Keratinocyte (primary cell): ENCODE measurements around the gene TMF1.

ENCODE experiments used
- CTCF ChIP-seq, 3 experiments: IDR thresholded peaks in 1 of 3; conservative IDR thresholded peaks in 1 of 3; optimal IDR thresholded peaks in 1 of 3; 2 replicates in 2 of 3; 3 replicates in 1 of 3; pipeline versions ENCODE3 to v1.5.1; 2011; ENCODE audit warnings: low read length in 3 of 3, mild to moderate bottlenecking in 3 of 3, moderate library complexity in 2 of 3, control low read depth in 1 of 3, inconsistent platforms in 1 of 3; ENCODE audit not compliant: insufficient read depth in 2 of 3; ENCODE audit errors: extremely low read depth in 1 of 3
- EZH2 ChIP-seq: IDR thresholded peaks from one replicate; pipeline ENCODE4 v1.6.1; 2012; ENCODE audit warnings: inconsistent platforms, mild to moderate bottlenecking, low read length, moderate library complexity

DNA sequence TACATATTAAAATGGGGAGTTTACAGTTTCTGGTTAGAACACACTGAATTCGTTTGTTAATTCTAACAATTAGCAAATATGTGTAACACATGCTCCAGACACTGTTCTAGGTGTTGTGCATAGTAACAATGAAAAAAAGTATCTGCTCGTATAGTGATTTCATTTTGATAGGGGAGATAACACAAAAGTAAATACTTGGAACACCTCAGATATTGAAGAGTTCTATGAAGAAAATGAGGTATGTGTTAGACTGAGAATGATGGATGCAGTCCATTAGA lies 6.8 kb upstream of the TMF1 start:
- no peak for TF ChIP-seq EZH2
- TF ChIP-seq CTCF (optimal IDR thresholded peaks at IDR 0.05 in 1 of 3, IDR thresholded peaks at IDR 0.05 in 1 of 3, conservative IDR thresholded peaks at IDR 0.05 in 1 of 3; ENCODE audit: extremely low read depth in 1 of 3, insufficient read depth in 2 of 3, low read length in 3 of 3), result no peak
